Astrocyte (in vitro differentiated cells and primary cell): ENCODE results near the gene PUS10. TPM values are rescaled to one million over a fixed set of nuclear protein-coding genes. Genes with fewer than 3 reads are reported as not detected.

ENCODE experiments used
- DNase-seq: peaks from one replicate; pipeline ENCODE4 v3.0.0-alpha.2; 2010; ENCODE audit warnings: low read depth
- FAIRE-seq: peaks from 2 replicates; lab custom pipeline; 2011; peaks lifted over from hg19 to GRCh38; lab: Jason Lieb, UNC
- H2AFZ ChIP-seq: 2 replicates; pipeline ENCODE4 v1.6.0; 2012; ENCODE audit warnings: low read depth, low read length, inconsistent platforms
- H3K27ac ChIP-seq: 2 replicates; pipeline ENCODE4 v1.5.1; 2011; ENCODE audit warnings: low read depth, low read length, inconsistent platforms
- H3K27me3 ChIP-seq: 2 replicates; pipeline ENCODE4 v1.6.0; 2011; ENCODE audit warnings: low read length, inconsistent platforms; ENCODE audit not compliant: insufficient read depth
- H3K36me3 ChIP-seq: 2 replicates; pipeline ENCODE4 v1.5.1; 2011; ENCODE audit warnings: low read length, inconsistent platforms; ENCODE audit not compliant: insufficient read depth
- H3K4me1 ChIP-seq: 2 replicates; pipeline ENCODE4 v1.5.1; 2011; ENCODE audit warnings: low read length, inconsistent platforms; ENCODE audit not compliant: insufficient read depth
- H3K4me2 ChIP-seq: 2 replicates; pipeline ENCODE4 v1.6.0; 2012; ENCODE audit warnings: low read length, inconsistent platforms
- H3K4me3 ChIP-seq: 2 replicates; pipeline ENCODE4 v1.5.1; 2011; ENCODE audit warnings: low read depth, mild to moderate bottlenecking, low read length, inconsistent platforms; ENCODE audit not compliant: insufficient read depth
- H3K79me2 ChIP-seq: 2 replicates; pipeline ENCODE4 v1.6.0; 2012; ENCODE audit warnings: mild to moderate bottlenecking, low read length, inconsistent platforms; ENCODE audit not compliant: insufficient read depth
- H3K9ac ChIP-seq: 2 replicates; pipeline ENCODE4 v1.6.0; 2012; ENCODE audit warnings: mild to moderate bottlenecking, low read length, inconsistent platforms
- H3K9me3 ChIP-seq: 2 replicates; pipeline ENCODE4 v1.5.1; 2012; ENCODE audit warnings: low read depth, mild to moderate bottlenecking, low read length, inconsistent platforms; ENCODE audit not compliant: insufficient read depth
- H4K20me1 ChIP-seq: 2 replicates; pipeline ENCODE4 v1.6.0; 2012; ENCODE audit warnings: low read length, inconsistent platforms; ENCODE audit not compliant: insufficient read depth
- H3K27ac Mint-ChIP-seq: one replicate; pipeline ENCODE4 v1.8.0; 2021; ENCODE audit warnings: mild to moderate bottlenecking, mixed read lengths; ENCODE audit not compliant: unreplicated experiment
- H3K27me3 Mint-ChIP-seq: one replicate; pipeline ENCODE4 v1.8.0; 2021; ENCODE audit warnings: low read depth, mixed read lengths; ENCODE audit not compliant: unreplicated experiment
- H3K36me3 Mint-ChIP-seq: one replicate; pipeline ENCODE4 v1.8.0; 2021; ENCODE audit warnings: low read depth, mixed read lengths; ENCODE audit not compliant: unreplicated experiment
- H3K4me1 Mint-ChIP-seq: one replicate; pipeline ENCODE4 v1.8.0; 2021; ENCODE audit warnings: low read depth, mixed read lengths; ENCODE audit not compliant: unreplicated experiment
- H3K4me3 Mint-ChIP-seq: one replicate; pipeline ENCODE4 v1.8.0; 2021; ENCODE audit warnings: mild to moderate bottlenecking, moderate library complexity, mixed read lengths; ENCODE audit not compliant: unreplicated experiment
- H3K9me3 Mint-ChIP-seq: one replicate; pipeline ENCODE4 v1.8.0; 2021; ENCODE audit warnings: mild to moderate bottlenecking, mixed read lengths; ENCODE audit not compliant: unreplicated experiment
- CTCF ChIP-seq: IDR thresholded peaks from 2 replicates; pipeline ENCODE4 v1.5.1; 2011; ENCODE audit warnings: low read depth, mild to moderate bottlenecking, inconsistent platforms, low read length, moderate library complexity; ENCODE audit not compliant: insufficient read depth
- EZH2 ChIP-seq: IDR thresholded peaks from 2 replicates; pipeline ENCODE4 v1.6.1; 2012; ENCODE audit warnings: mild to moderate bottlenecking, low read length, inconsistent platforms; ENCODE audit not compliant: insufficient read depth
- total RNA-seq: library from RNA; stranded (reverse); gene quantifications from 2 replicates; pipeline ENCODE4 v1.2.1, GENCODE V29; 2021

The PUS10 gene
- total RNA-seq, 1 donor from 2014 or later = 7.7 TPM

- Mint-ChIP-seq H3K36me3 (peaks cover 9% of the 10 kb centered on the region), H3K4me3 (no peak overlapping the region), H3K4me1 (peaks cover 5% of the 10 kb centered on the region), H3K9me3 (no peaks in the 10 kb centered on the region), H3K27me3 (no peaks in the 10 kb centered on the region), H3K27ac (no peak overlapping the region)
- FAIRE-seq (no peak), DNase-seq (no peak)
- Histone ChIP-seq H3K4me1 (peaks cover 8% of the 10 kb centered on the region), H3K79me2 (no peaks in the 10 kb centered on the region), H3K4me3 (no peak overlapping the region), H3K27me3 (no peaks in the 10 kb centered on the region), H3K36me3 (peaks cover 4% of the 10 kb centered on the region), H3K9me3 (no peaks in the 10 kb centered on the region), H3K9ac (no peak overlapping the region), H2AFZ (no peak overlapping the region), H3K27ac (no peak overlapping the region), H4K20me1 (no peaks in the 10 kb centered on the region), H3K4me2 (no peak overlapping the region)
- TF ChIP-seq EZH2 (no peak), CTCF (no peak)
Measured at GRCh38 chr2:60957224-60957623, 60.8 kb downstream of the PUS10 start.

DNA sequence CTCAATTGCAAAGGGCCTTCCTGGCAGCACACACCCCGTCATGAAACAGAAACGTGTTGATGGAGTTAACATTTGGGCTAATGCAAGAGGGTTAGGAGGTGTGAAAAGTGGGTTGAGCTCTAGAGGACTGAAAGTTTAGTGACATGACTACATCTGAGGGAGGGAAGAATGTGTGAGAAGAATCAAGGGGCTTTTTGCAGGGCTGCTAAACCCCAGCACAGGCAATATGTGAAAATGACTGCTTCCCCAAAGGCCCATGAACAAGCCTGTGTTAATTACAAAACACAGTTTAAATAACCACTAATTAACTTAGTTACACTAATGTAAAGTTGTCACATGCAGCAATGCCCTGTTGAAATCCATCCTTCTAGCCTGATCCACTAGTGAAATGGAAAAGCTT is 63.9 kb downstream of the PUS10 start:
- H3K4me2 ChIP-seq = no peak overlapping the region
- no peak for DNase-seq
- no peak overlapping the region for H3K9ac ChIP-seq
- no peak overlapping the region for H3K4me3 ChIP-seq
- peaks cover 8% of the 10 kb centered on the region for H3K4me1 ChIP-seq
- Mint-ChIP-seq H3K4me3 (no peak overlapping the region), H3K9me3 (no peaks in the 10 kb centered on the region), H3K27me3 (no peaks in the 10 kb centered on the region), H3K36me3 (peaks cover 21% of the 10 kb centered on the region), H3K4me1 (peaks cover 5% of the 10 kb centered on the region), H3K27ac (no peak overlapping the region)
- H2AFZ ChIP-seq = no peak overlapping the region
- no peak for FAIRE-seq
- H3K9me3 ChIP-seq = no peaks in the 10 kb centered on the region
- H3K36me3 ChIP-seq = peaks cover 4% of the 10 kb centered on the region
- no peaks in the 10 kb centered on the region for H3K27me3 ChIP-seq
- TF ChIP-seq CTCF (no peak), EZH2 (no peak)
- no peaks in the 10 kb centered on the region for H4K20me1 ChIP-seq
- H3K27ac ChIP-seq = no peak overlapping the region
- H3K79me2 ChIP-seq = no peaks in the 10 kb centered on the region

GRCh38 chr2:60948926-60949579 is 69.0 kb downstream of the PUS10 start:
- peak overlapping the region; percentile 34 for H3K27ac Mint-ChIP-seq
- H3K79me2 ChIP-seq = no peaks in the 10 kb centered on the region

More at GRCh38 chr2:60948926-60949579, 69.0 kb downstream of the PUS10 start:
- TF ChIP-seq EZH2 = no peak
- TF ChIP-seq CTCF = no peak
- Mint-ChIP-seq H3K36me3 (peaks cover 28% of the 10 kb centered on the region), H3K27me3 (no peaks in the 10 kb centered on the region), H3K9me3 (no peaks in the 10 kb centered on the region), H3K4me3 (no peak overlapping the region), H3K4me1 (peaks cover 3% of the 10 kb centered on the region)
- peaks cover 4% of the 10 kb centered on the region for H3K36me3 ChIP-seq
- H3K4me3 ChIP-seq = no peak overlapping the region
- no peak overlapping the region for H3K4me2 ChIP-seq
- H3K27ac ChIP-seq = no peak overlapping the region
- no peaks in the 10 kb centered on the region for H3K27me3 ChIP-seq
- H2AFZ ChIP-seq = no peak overlapping the region
- peak; percentile 70 for DNase-seq
- H4K20me1 ChIP-seq = no peaks in the 10 kb centered on the region
- H3K9me3 ChIP-seq = no peaks in the 10 kb centered on the region
- H3K9ac ChIP-seq = no peak overlapping the region
- no peak for FAIRE-seq
- no peaks in the 10 kb centered on the region for H3K4me1 ChIP-seq
